Uterus (tissue), 2 donors: ENCODE results near the gene SLC22A5.

ENCODE experiments used
- POLR2A ChIP-seq, 2 donors: fragments of 450-650 bp; IDR thresholded peaks; one replicate each; pipeline ENCODE4 v1.6.1; 2016; ENCODE audit warnings: antibody characterized with exemption in 2 of 2, mild to moderate bottlenecking in 1 of 2, moderate library complexity in 1 of 2
- TF ChIP-seq, protein P1 (sequence below), 4 experiments: fragments of 200-600 bp in 2 of 4; fragments of 450-650 bp in 2 of 4; sonication (generic) in 2 of 4; IDR thresholded peaks; one replicate each; pipeline ENCODE4 v1.5.1; 2016 to 2019; ENCODE audit warnings: antibody characterized with exemption in 4 of 4, mild to moderate bottlenecking in 2 of 4, moderate library complexity in 1 of 4

DNA sequence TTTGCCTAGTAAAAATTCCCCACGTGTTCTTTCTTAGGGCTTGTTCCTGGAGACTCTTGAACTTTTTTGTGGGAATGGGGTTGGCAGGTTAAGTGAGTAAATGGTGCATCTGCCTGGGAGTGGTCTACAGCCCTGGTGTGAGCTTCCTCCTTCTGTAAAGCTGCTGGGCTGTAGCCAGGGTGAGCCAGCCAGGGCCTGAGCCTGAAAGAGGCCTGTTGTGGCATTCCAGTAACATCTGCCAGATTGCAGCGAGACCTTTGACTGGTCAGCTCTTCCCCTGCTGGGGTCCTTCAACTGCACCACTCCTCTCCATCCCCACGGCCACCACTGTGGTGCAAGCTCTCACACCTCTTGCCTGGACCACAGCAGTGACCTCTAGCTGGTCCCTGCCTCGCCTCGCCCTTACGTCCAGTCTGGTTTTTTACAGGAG, 47.5 kb downstream of the SLC22A5 start:
- TF ChIP-seq POLR2A (IDR thresholded peaks at IDR 0.05), result no peak
- TF ChIP-seq, protein P1, sequence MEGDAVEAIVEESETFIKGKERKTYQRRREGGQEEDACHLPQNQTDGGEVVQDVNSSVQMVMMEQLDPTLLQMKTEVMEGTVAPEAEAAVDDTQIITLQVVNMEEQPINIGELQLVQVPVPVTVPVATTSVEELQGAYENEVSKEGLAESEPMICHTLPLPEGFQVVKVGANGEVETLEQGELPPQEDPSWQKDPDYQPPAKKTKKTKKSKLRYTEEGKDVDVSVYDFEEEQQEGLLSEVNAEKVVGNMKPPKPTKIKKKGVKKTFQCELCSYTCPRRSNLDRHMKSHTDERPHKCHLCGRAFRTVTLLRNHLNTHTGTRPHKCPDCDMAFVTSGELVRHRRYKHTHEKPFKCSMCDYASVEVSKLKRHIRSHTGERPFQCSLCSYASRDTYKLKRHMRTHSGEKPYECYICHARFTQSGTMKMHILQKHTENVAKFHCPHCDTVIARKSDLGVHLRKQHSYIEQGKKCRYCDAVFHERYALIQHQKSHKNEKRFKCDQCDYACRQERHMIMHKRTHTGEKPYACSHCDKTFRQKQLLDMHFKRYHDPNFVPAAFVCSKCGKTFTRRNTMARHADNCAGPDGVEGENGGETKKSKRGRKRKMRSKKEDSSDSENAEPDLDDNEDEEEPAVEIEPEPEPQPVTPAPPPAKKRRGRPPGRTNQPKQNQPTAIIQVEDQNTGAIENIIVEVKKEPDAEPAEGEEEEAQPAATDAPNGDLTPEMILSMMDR (IDR thresholded peaks at IDR 0.05), result no peak
